WTC11 (cell line): ENCODE data around the gene NUDCD3. TPM values are rescaled to one million over a fixed set of nuclear protein-coding genes. Genes with fewer than 3 reads are reported as not detected.

Experiments used
- ATF1 ChIP-seq: sonication (generic); formaldehyde crosslinking; IDR thresholded peaks from 2 replicates; pipeline ENCODE4 v1.8.1; 2023; ENCODE audit warnings: mild to moderate bottlenecking, moderate library complexity, missing genetic modification reagents
- CDX4 ChIP-seq: fragments of 250-450 bp; sonication (Bioruptor Pico); IDR thresholded peaks from 2 replicates; pipeline ENCODE4 v1.9.0; 2021; ENCODE audit warnings: moderate library complexity, mild to moderate bottlenecking, inconsistent platforms, borderline replicate concordance
- CREM ChIP-seq: sonication (generic); formaldehyde crosslinking; IDR thresholded peaks from 2 replicates; pipeline ENCODE4 v1.8.1; 2022; ENCODE audit warnings: mild to moderate bottlenecking, missing genetic modification reagents, moderate library complexity
- E2F4 ChIP-seq: sonication (generic); formaldehyde crosslinking; IDR thresholded peaks from 2 replicates; pipeline ENCODE4 v1.8.1; 2022; ENCODE audit warnings: low read depth, mild to moderate bottlenecking, moderate library complexity, missing genetic modification reagents, borderline replicate concordance
- E2F5 ChIP-seq: sonication (generic); formaldehyde crosslinking; IDR thresholded peaks from 2 replicates; pipeline ENCODE4 v1.8.1; 2022; ENCODE audit warnings: mild to moderate bottlenecking, moderate library complexity, missing genetic modification reagents
- ELF4 ChIP-seq: sonication (generic); formaldehyde crosslinking; IDR thresholded peaks from 2 replicates; pipeline ENCODE4 v1.8.1; 2022; ENCODE audit warnings: low read depth, mild to moderate bottlenecking, moderate library complexity, missing genetic modification reagents
- FOXJ3 ChIP-seq: sonication (generic); formaldehyde crosslinking; IDR thresholded peaks from 2 replicates; pipeline ENCODE4 v1.9.0; 2021; ENCODE audit warnings: missing genetic modification reagents, mild to moderate bottlenecking, borderline replicate concordance
- MYBL2 ChIP-seq: sonication (generic); formaldehyde crosslinking; IDR thresholded peaks from 2 replicates; pipeline ENCODE4 v1.8.1; 2023; ENCODE audit warnings: mild to moderate bottlenecking, moderate library complexity, missing genetic modification reagents
- NFYB ChIP-seq: sonication (generic); formaldehyde crosslinking; conservative IDR thresholded peaks from 2 replicates; pipeline ENCODE4 v1.8.0; 2022; ENCODE audit warnings: low read depth, missing genetic modification reagents
- NR2C2 ChIP-seq: sonication (generic); formaldehyde crosslinking; IDR thresholded peaks from 2 replicates; pipeline ENCODE4 v1.8.0; 2022; ENCODE audit warnings: mild to moderate bottlenecking, missing genetic modification reagents
- PREB ChIP-seq: sonication (generic); formaldehyde crosslinking; IDR thresholded peaks from 2 replicates; pipeline ENCODE4 v1.8.1; 2022; ENCODE audit warnings: mild to moderate bottlenecking, missing genetic modification reagents, moderate library complexity, borderline replicate concordance
- RELA ChIP-seq: sonication (generic); formaldehyde crosslinking; IDR thresholded peaks from 2 replicates; pipeline ENCODE4 v1.8.1; 2022; ENCODE audit warnings: missing genetic modification reagents, mild to moderate bottlenecking, borderline replicate concordance
- SP1 ChIP-seq: sonication (generic); formaldehyde crosslinking; conservative IDR thresholded peaks from 2 replicates; pipeline ENCODE4 v1.8.1; 2022; ENCODE audit warnings: missing genetic modification reagents
- STAT6 ChIP-seq: sonication (generic); formaldehyde crosslinking; conservative IDR thresholded peaks from 2 replicates; pipeline ENCODE4 v1.8.1; 2023; ENCODE audit warnings: mild to moderate bottlenecking, low read depth, missing genetic modification reagents, moderate library complexity
- TCF7 ChIP-seq: sonication (generic); formaldehyde crosslinking; IDR thresholded peaks from 2 replicates; pipeline ENCODE4 v1.8.0; 2022; ENCODE audit warnings: mild to moderate bottlenecking, low read depth, missing genetic modification reagents, moderate library complexity
- TEAD1 ChIP-seq: sonication (generic); formaldehyde crosslinking; IDR thresholded peaks from 2 replicates; pipeline ENCODE4 v1.8.0; 2022; ENCODE audit warnings: mild to moderate bottlenecking, missing genetic modification reagents
- ZNF232 ChIP-seq: sonication (generic); formaldehyde crosslinking; IDR thresholded peaks from 2 replicates; pipeline ENCODE4 v1.8.0; 2022; ENCODE audit warnings: mild to moderate bottlenecking, missing genetic modification reagents
- ZNF416 ChIP-seq: fragments of 250-450 bp; sonication (Bioruptor Pico); IDR thresholded peaks from 2 replicates; pipeline ENCODE4 v1.9.0; 2021; ENCODE audit warnings: mild to moderate bottlenecking, inconsistent platforms
- ZNF512 ChIP-seq: sonication (generic); formaldehyde crosslinking; IDR thresholded peaks from 2 replicates; pipeline ENCODE4 v1.8.1; 2022; ENCODE audit warnings: missing genetic modification reagents, borderline replicate concordance
- total RNA-seq: library from RNA; stranded (reverse); gene quantifications from 3 replicates; pipeline ENCODE4 v1.2.3, GENCODE V29; 2021
- TF ChIP-seq, protein P1 (sequence below): sonication (generic); formaldehyde crosslinking; IDR thresholded peaks from 2 replicates; pipeline ENCODE4 v1.8.1; 2023; ENCODE audit warnings: mild to moderate bottlenecking, missing genetic modification reagents, moderate library complexity
- TF ChIP-seq, protein P2 (sequence below): fragments of 250-450 bp; sonication (Bioruptor Pico); IDR thresholded peaks from 2 replicates; pipeline ENCODE4 v1.9.0; 2021; ENCODE audit warnings: mild to moderate bottlenecking
- TF ChIP-seq, protein P3 (sequence below): fragments of 250-450 bp; sonication (Bioruptor Pico); conservative IDR thresholded peaks from 2 replicates; pipeline ENCODE4 v1.9.0; 2021; ENCODE audit warnings: mild to moderate bottlenecking

NUDCD3 gene
- total RNA-seq, 1 experiment from 2014 or later = 71.8 TPM

DNA sequence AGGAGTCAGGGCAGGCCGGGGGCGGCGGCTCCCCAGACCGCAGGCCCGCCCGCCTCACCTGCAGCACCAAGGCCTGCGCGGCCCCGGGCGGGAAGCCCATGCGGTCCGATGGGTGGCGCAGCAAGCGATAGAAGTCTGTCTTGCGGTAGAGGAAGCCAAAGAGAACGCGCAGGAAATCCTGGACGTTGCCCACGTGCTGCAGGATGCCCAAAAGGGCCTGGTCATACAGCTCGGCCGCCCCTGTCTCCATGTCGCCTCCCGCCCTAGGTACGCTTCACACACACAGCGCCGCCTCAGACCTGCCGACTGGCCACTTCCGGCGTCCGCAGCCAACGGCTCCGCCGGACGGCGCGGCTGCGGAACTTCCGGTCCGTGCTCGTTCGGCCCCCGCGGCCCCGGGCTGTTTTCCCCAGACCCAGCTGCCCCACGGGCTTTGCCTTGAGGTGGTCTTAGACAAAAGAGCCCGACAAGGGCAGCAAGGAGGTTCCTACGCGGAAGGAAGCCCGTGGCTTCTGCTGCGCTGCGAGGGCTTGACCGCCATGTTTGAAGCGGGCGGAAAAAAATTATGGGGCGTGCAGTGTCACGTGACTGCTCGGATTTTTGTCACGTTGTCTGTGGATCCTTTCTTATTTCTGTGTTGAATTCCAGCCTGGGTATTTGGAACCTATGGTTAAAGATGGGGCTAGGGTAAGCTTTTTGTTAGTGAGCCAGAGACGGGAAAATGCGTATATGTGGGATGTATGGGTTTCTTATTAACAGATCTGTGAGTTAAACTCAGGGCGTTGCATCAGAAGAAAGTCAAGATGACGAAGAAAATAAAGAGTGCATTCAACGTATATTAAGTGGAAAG lies at the start of gene NUDCD3 (continued):
- TF ChIP-seq, protein P1, sequence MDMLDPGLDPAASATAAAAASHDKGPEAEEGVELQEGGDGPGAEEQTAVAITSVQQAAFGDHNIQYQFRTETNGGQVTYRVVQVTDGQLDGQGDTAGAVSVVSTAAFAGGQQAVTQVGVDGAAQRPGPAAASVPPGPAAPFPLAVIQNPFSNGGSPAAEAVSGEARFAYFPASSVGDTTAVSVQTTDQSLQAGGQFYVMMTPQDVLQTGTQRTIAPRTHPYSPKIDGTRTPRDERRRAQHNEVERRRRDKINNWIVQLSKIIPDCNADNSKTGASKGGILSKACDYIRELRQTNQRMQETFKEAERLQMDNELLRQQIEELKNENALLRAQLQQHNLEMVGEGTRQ (CRISPR knock-in tag) = peak; percentile 96
- TF ChIP-seq TCF7 (CRISPR knock-in tag) = peak; percentile 79
- TF ChIP-seq ZNF416 (CRISPR knock-in tag) = no peak
- TF ChIP-seq FOXJ3 (CRISPR knock-in tag) = no peak
- TF ChIP-seq ZNF512 (CRISPR knock-in tag) = no peak
- TF ChIP-seq CREM = peak; percentile 79
- TF ChIP-seq MYBL2 (CRISPR knock-in tag) = 0 out of 2 replicates have a peak, but pooled peaks have one; percentile 65
- TF ChIP-seq, protein P2, sequence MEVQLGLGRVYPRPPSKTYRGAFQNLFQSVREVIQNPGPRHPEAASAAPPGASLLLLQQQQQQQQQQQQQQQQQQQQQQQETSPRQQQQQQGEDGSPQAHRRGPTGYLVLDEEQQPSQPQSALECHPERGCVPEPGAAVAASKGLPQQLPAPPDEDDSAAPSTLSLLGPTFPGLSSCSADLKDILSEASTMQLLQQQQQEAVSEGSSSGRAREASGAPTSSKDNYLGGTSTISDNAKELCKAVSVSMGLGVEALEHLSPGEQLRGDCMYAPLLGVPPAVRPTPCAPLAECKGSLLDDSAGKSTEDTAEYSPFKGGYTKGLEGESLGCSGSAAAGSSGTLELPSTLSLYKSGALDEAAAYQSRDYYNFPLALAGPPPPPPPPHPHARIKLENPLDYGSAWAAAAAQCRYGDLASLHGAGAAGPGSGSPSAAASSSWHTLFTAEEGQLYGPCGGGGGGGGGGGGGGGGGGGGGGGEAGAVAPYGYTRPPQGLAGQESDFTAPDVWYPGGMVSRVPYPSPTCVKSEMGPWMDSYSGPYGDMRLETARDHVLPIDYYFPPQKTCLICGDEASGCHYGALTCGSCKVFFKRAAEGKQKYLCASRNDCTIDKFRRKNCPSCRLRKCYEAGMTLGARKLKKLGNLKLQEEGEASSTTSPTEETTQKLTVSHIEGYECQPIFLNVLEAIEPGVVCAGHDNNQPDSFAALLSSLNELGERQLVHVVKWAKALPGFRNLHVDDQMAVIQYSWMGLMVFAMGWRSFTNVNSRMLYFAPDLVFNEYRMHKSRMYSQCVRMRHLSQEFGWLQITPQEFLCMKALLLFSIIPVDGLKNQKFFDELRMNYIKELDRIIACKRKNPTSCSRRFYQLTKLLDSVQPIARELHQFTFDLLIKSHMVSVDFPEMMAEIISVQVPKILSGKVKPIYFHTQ (CRISPR knock-in tag) = no peak
- TF ChIP-seq PREB = peak; percentile 91
- no peak for TF ChIP-seq NFYB (CRISPR knock-in tag)
- TF ChIP-seq CDX4 (CRISPR knock-in tag) = no peak
- TF ChIP-seq E2F5 (CRISPR knock-in tag) = peak; percentile 75; the same call in 1 of the 2 replicates
- TF ChIP-seq ELF4 (CRISPR knock-in tag) = 0 out of 2 replicates have a peak, but pooled peaks have one; percentile 24
- TF ChIP-seq NR2C2 (CRISPR knock-in tag) = no peak
- no peak for TF ChIP-seq STAT6 (CRISPR knock-in tag)
- TF ChIP-seq SP1 = no peak; the same call in 1 of the 2 replicates
- peak; percentile 67; the same call in 1 of the 2 replicates for TF ChIP-seq ATF1 (CRISPR knock-in tag)
- TF ChIP-seq E2F4 (CRISPR knock-in tag) = no peak
- TF ChIP-seq RELA (CRISPR knock-in tag) = 0 out of 2 replicates have a peak, but pooled peaks have one; percentile 40
- TF ChIP-seq, protein P3, sequence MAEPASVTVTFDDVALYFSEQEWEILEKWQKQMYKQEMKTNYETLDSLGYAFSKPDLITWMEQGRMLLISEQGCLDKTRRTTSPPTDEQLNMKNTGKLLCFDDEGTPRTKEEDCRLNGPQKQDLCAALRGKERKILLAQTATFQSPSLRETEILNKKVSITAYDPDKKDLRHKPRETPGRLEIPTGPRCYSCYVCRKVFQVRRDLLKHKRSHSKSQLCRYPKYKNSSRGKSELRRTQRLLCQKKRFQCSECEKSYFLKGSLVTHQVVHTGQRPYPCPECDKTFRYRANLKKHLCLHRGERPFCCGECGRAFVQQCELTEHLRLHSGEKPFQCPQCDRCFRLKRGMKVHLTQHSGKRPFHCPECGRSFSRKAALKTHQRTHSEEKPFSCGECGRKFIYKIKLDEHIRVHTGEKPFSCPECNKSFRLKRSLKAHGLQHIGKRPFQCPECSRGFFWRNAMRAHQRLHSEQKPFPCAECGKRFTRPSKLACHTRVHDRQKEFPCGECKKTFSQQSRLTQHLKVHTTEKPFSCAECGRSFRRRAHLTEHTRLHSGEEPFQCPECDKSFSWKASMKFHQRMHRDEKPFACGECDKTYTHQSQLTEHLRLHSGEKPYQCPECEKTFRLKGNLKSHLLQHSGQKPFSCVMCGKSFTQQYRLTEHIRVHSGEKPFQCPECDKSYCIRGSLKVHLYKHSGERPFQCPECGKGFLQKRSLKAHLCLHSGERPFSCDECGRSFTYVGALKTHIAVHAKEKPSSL (CRISPR knock-in tag) = no peak
- no peak for TF ChIP-seq ZNF232 (CRISPR knock-in tag)
- no peak for TF ChIP-seq TEAD1 (CRISPR knock-in tag)
